Measurements from ENCODE around the gene C1orf94.
A peak's percentile ranks its signal among the peaks of the same experiment; 100 is the strongest.

Gene C1orf94, protein sequence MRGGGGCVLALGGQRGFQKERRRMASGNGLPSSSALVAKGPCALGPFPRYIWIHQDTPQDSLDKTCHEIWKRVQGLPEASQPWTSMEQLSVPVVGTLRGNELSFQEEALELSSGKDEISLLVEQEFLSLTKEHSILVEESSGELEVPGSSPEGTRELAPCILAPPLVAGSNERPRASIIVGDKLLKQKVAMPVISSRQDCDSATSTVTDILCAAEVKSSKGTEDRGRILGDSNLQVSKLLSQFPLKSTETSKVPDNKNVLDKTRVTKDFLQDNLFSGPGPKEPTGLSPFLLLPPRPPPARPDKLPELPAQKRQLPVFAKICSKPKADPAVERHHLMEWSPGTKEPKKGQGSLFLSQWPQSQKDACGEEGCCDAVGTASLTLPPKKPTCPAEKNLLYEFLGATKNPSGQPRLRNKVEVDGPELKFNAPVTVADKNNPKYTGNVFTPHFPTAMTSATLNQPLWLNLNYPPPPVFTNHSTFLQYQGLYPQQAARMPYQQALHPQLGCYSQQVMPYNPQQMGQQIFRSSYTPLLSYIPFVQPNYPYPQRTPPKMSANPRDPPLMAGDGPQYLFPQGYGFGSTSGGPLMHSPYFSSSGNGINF

GRCh38 chr1:34176830-34177603, at the start of gene C1orf94:
C1orf94 (plus strand) TSS chr1:34176907; CDS start chr1:34177790, 883 bp downstream.
- no peak for DNase-seq

- no peak for DNase-seq
These were observed 49.4 kb upstream of the C1orf94 start for GRCh38 chr1:34127006-34128000.

GRCh38 chr1:34128186-34128889, 48.4 kb upstream of the C1orf94 start:
- DNase-seq = no peak

DNA sequence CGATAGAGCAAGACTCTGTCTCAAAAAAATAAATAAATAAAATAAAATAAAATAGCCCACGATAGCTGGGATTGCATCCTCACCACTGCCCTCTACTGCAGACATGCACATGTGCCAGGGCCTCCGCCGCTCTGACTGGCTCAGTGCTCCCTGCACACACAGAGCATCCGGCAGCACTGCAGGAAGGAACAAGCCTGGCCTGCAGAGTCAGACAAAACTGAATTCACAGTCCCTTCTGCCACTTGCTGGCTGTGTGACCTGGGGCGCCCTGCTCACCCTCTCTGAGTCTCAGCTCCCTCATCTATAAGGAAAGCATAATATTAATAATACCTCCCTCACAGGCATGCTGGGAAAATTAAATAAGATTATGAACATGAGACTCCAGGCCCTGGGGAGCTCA, 47.1 kb upstream of the C1orf94 start:
- no peak for DNase-seq

DNA sequence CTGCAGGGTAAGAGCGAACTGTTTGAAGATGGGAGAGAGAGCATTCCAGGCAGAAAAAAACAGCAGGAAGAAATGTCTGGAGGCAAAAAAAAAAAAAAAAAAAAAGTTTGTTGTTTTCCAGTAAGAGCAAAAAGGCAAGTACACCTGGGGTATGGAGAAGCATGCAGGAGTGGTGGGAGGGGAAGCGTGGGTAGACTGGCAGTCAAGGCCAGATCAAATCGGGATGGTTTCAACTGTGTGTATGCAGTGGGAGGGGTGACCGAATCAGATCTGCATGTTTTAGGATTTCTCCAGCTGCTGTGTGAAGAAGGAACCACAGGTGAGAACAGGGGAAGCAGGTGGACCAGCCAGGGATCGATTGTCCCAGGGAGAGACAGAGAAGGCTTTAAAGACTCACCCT, 46.4 kb upstream of the C1orf94 start:
- DNase-seq = no peak

DNA sequence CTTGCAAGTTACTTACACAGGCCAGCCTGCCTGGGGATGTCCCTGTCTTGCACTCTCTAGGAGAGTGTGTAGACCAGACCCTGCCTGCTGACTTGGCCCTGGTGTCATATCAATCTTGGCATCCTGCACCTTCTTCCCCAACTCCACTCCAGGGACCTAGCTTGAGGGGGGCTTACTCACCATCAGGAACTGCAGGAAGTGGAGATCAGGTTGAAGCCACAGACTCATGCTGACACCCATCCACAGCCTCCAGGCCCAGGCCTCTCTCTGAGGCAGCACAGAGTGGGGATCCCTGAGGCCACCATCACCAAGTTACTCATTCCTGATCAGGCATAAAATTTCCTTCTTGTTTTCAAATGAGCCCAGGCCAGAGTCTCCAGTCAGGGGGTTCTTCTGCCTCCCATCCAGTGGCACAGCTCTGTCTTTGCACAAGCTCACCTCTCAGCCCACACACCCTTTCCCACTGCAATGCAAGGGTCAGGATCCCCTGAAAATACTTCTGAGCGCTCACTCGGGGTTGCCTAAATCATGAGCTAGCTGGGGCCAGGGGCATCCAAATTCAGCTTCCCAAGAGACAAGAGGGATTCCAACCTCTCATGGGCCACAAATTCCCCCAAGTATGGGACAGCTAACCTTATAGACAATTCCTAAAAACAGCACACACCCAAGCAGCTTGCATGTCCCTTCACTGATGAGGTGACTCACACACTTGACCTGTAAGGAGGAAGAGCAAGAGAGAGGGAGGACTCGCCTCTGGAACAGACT, 45.1 kb upstream of the C1orf94 start:
- DNase-seq = no peak

DNA sequence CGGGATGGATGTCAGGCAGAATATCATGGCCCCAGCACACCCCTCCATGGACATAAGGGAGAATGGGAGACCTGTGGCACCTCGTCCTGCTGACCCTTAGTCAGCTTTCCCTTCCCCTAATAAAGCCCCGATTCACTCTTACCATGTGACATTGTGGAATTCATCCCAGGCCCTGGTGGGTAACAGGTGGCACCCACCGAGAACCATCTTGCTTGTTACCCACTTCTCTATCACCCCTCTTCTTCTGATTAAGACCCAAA, 44.6 kb upstream of the C1orf94 start:
- no peak for DNase-seq

DNA sequence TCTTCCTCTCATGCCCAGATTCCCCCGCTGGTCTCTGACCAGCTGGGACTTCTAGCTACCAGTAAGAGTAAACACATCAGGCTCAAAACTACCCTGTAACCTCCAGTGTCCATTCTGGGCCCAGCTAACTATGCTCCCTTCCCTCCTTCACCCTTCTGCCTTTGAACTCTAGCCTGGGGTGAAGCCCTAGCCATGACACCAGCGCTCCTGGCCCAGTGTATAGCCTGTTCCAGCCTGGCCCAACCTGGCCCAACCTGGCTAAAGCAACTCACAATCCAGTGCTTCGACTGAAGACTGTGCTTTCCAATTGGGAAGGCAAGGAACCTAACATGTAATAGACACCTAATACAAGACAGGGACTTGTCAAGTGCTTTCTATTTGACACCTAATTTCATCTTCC, 39.3 kb upstream of the C1orf94 start:
- DNase-seq = no peak

DNA sequence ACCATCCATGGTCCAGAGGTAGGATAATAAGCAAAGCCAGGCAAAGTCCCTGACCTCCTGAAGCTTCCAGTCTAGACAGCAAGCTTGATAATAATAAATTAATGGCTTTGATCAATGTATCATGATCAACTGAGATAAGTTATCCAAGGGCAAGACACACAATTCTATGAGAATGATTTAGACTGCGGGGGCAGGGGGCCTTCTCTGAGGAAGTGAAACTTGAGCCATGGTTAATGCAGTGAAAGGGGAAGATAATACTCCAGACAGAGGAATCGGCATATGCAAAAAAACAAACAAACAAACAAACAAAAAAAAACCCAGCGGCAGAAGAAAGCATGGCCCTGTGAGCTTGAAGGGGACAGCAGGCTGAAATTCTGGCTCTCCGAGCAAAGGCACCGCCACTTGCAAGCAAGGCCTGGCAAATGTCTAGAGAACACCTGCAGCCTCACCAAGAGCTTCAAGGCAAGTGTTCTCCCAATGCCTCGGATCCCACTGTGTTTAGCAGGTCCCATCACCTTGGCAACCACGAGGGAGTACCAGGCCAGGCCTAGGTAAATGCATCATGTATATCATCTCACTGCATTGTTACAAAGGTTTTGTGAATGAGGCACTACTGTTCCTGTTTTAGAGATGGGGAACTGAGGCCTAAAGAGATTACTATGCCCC, 36.6 kb upstream of the C1orf94 start:
- DNase-seq = peak; percentile 5

GRCh38 chr1:34143975-34144374, 32.7 kb upstream of the C1orf94 start:
- no peak for DNase-seq

- DNase-seq = no peak
These were observed 31.9 kb upstream of the C1orf94 start for GRCh38 chr1:34144766-34145165.

GRCh38 chr1:34147301-34147700, 29.4 kb upstream of the C1orf94 start:
- DNase-seq = no peak

GRCh38 chr1:34149501-34149900, 27.2 kb upstream of the C1orf94 start:
- no peak for DNase-seq

GRCh38 chr1:34153246-34153645, 23.5 kb upstream of the C1orf94 start:
- no peak for DNase-seq

DNA sequence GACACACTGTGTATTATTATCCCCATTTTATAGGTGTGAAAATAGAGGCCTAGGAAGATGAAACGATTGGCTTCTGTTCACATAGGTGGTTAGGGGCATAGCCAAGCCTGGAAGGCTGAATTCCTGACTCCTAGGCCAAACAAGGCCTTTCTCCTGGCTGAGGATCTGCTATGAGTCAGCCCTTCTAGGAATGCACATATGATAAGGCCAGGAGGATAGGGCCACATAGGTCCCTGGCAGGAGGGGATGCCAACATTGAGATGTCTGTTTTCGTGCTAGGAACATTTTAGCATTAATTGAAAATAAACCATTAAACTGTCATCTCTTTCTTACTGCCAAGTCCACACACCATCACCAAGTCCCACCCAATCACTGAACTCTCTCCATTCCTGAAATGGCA, 20.8 kb upstream of the C1orf94 start:
- DNase-seq = no peak

- DNase-seq = no peak
These were observed 20.0 kb upstream of the C1orf94 start for GRCh38 chr1:34156739-34157138.

GRCh38 chr1:34162852-34163766, 13.6 kb upstream of the C1orf94 start:
- DNase-seq = peak; percentile 11

- DNase-seq = no peak
These were observed 12.6 kb upstream of the C1orf94 start for GRCh38 chr1:34163792-34164731.

Data from inflammatory macrophage treated with lipopolysaccharide for 4 hours (primary cell).